Measurements from ENCODE around the gene TRIM63. TPM values are rescaled to one million over a fixed set of nuclear protein-coding genes. Genes with fewer than 3 reads are reported as not detected.

Gene TRIM63
- total RNA-seq, 1 experiment from 2014 or later: not detected

DNA sequence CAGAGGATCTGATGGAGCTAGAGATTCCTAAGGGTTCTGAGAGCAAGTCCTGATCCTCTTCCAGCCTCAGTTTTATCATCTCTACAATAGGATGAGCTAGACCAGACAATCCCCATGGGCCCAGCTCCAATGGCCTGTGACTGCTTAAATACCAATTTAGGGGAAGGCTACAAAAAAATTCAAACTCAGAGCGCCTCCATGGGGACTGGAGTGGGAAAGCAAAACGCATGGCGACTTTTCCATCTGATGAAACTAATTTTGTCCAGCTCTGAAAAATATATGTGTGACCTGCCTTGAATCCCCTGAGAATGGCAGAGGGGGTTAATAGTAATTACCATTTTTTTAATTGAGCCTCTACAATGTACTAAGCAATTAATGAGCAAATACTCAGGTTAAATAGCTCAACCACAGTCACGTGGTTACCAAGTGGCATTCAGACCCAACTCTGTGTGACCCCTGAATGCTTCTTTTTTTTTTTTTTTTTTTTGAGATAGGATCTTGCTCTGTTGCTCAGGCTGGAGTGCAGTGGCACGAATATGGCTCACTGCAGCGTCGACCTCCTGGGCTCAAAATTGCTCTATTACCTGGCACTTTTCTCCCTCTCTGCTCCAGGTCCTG, 37.5 kb downstream of the TRIM63 start:
- POLR2A ChIA-PET: interaction anchor here (0.6 kb wide), 1 partner anchor 386 kb away, joined by 3 read pairs; no protein-coding TSS in a partner anchor
- in situ Hi-C loops (cut with HindIII; ENCODE audit: low pct_unique_long_range_greater_than_20kb, low sequenced_read_pairs): no loop called here
- ATAC-seq (no peak), DNase-seq (ENCODE audit: low read depth, low spot score) (no peak)
- intact Hi-C loops (cut with micrococcal nuclease; ENCODE audit: unreplicated experiment): loop anchor here (10.0 kb wide), 1 partner anchor 65 kb away; no protein-coding TSS in a partner anchor
- Histone ChIP-seq H3K4me1 (ENCODE audit: control insufficient read depth, insufficient read depth, low read length) (peaks cover 7% of the 10 kb centered on the region), H3K36me3 (ENCODE audit: control insufficient read depth, insufficient read depth, low read length) (no peaks in the 10 kb centered on the region), H3K4me3 (ENCODE audit: low read depth in 2 of 2, low read length in 2 of 2) (no peak overlapping the region), H3K27ac (ENCODE audit: low read length) (no peak overlapping the region), H3K9me3 (ENCODE audit: control insufficient read depth, insufficient read depth, low read depth, low read length) (no peaks in the 10 kb centered on the region), H3K27me3 (ENCODE audit: control insufficient read depth, insufficient read depth, low read length) (no peaks in the 10 kb centered on the region)
- TF ChIP-seq, protein P1, sequence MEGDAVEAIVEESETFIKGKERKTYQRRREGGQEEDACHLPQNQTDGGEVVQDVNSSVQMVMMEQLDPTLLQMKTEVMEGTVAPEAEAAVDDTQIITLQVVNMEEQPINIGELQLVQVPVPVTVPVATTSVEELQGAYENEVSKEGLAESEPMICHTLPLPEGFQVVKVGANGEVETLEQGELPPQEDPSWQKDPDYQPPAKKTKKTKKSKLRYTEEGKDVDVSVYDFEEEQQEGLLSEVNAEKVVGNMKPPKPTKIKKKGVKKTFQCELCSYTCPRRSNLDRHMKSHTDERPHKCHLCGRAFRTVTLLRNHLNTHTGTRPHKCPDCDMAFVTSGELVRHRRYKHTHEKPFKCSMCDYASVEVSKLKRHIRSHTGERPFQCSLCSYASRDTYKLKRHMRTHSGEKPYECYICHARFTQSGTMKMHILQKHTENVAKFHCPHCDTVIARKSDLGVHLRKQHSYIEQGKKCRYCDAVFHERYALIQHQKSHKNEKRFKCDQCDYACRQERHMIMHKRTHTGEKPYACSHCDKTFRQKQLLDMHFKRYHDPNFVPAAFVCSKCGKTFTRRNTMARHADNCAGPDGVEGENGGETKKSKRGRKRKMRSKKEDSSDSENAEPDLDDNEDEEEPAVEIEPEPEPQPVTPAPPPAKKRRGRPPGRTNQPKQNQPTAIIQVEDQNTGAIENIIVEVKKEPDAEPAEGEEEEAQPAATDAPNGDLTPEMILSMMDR (IDR thresholded peaks at IDR 0.05): no peak
- no peak for TF ChIP-seq SIN3A (IDR thresholded peaks at IDR 0.05; ENCODE audit: borderline replicate concordance, insufficient read depth, low read depth, low read length)
- no peak for TF ChIP-seq POLR2AphosphoS5 (IDR thresholded peaks at IDR 0.05; ENCODE audit: low read depth, low read length)
- TF ChIP-seq, protein P2, sequence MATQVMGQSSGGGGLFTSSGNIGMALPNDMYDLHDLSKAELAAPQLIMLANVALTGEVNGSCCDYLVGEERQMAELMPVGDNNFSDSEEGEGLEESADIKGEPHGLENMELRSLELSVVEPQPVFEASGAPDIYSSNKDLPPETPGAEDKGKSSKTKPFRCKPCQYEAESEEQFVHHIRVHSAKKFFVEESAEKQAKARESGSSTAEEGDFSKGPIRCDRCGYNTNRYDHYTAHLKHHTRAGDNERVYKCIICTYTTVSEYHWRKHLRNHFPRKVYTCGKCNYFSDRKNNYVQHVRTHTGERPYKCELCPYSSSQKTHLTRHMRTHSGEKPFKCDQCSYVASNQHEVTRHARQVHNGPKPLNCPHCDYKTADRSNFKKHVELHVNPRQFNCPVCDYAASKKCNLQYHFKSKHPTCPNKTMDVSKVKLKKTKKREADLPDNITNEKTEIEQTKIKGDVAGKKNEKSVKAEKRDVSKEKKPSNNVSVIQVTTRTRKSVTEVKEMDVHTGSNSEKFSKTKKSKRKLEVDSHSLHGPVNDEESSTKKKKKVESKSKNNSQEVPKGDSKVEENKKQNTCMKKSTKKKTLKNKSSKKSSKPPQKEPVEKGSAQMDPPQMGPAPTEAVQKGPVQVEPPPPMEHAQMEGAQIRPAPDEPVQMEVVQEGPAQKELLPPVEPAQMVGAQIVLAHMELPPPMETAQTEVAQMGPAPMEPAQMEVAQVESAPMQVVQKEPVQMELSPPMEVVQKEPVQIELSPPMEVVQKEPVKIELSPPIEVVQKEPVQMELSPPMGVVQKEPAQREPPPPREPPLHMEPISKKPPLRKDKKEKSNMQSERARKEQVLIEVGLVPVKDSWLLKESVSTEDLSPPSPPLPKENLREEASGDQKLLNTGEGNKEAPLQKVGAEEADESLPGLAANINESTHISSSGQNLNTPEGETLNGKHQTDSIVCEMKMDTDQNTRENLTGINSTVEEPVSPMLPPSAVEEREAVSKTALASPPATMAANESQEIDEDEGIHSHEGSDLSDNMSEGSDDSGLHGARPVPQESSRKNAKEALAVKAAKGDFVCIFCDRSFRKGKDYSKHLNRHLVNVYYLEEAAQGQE (IDR thresholded peaks at IDR 0.05; ENCODE audit: insufficient read depth in 1 of 2, low read depth in 2 of 2, low read length in 1 of 2): no peak
- no peak for TF ChIP-seq TCF7L2 (IDR thresholded peaks at IDR 0.05; ENCODE audit: low read depth, low read length)
- CTCF ChIA-PET: interaction anchor here (0.6 to 0.7 kb wide), 2 partner anchors 116 to 155 kb away, joined by 5 read pairs; no protein-coding TSS in a partner anchor
- BruUV-seq (replicated peaks): no TSS peak

DNA sequence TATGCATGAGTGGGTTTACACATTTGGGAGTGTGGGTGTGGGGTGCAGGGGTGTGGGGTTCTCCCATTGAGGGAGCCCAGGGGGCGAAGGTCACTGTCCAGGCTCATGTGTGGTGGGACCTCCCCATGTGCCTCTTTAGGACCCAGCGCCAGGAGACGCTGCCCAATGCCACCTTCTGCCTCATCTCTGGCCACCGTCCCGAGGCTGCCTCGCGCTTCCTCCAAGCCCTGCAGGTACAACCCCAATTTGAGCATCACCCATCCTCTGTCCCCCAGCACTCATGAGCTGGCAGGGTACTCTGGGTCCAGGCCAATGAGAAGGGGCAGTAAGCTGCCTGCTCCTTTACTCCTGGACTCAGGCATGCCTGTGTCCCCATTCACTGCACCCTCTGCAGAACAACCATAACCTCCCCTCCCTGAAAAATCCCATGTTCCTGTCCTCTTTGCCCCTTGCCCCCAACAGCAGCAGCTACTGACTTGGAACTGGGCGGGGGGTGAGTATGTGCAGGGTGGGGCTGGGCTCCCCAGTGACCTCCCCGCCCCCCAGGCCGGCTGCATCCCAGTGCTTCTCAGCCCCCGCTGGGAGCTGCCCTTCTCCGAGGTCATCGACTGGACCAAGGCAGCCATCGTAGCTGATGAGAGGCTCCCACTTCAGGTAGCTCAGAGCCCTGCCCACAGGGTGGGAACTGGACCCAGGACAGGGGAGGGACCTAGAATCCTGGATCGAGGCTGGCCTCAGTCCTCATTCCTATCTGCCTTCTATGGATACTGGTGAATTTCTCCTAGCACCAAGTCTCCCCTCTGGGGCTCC, 38.2 kb downstream of the TRIM63 start:
- in situ Hi-C loops (cut with HindIII; ENCODE audit: low pct_unique_long_range_greater_than_20kb, low sequenced_read_pairs): no loop called here
- peaks cover 5% of the 10 kb centered on the region; the same call in 1 of the 2 replicates for H3K4me1 ChIP-seq (ENCODE audit: control insufficient read depth, insufficient read depth, low read length)
- CTCF ChIA-PET: interaction anchor here (0.6 to 0.7 kb wide), 2 partner anchors 117 to 154 kb away, joined by 5 read pairs; no protein-coding TSS in a partner anchor

More for the DNA sequence above, 38.2 kb downstream of the TRIM63 start:
- Histone ChIP-seq H3K27ac (ENCODE audit: low read length) (no peak overlapping the region), H3K4me3 (ENCODE audit: low read depth in 2 of 2, low read length in 2 of 2) (no peak overlapping the region), H3K9me3 (ENCODE audit: control insufficient read depth, insufficient read depth, low read depth, low read length) (no peaks in the 10 kb centered on the region), H3K36me3 (ENCODE audit: control insufficient read depth, insufficient read depth, low read length) (no peaks in the 10 kb centered on the region), H3K27me3 (ENCODE audit: control insufficient read depth, insufficient read depth, low read length) (no peaks in the 10 kb centered on the region)
- no peak for DNase-seq (ENCODE audit: low read depth, low spot score)
- BruUV-seq (replicated peaks): no TSS peak
- TF ChIP-seq SIN3A (IDR thresholded peaks at IDR 0.05; ENCODE audit: borderline replicate concordance, insufficient read depth, low read depth, low read length): no peak
- TF ChIP-seq, protein P1 (IDR thresholded peaks at IDR 0.05): no peak
- no peak for TF ChIP-seq POLR2AphosphoS5 (IDR thresholded peaks at IDR 0.05; ENCODE audit: low read depth, low read length)
- TF ChIP-seq TCF7L2 (IDR thresholded peaks at IDR 0.05; ENCODE audit: low read depth, low read length): no peak
- TF ChIP-seq, protein P2 (IDR thresholded peaks at IDR 0.05; ENCODE audit: insufficient read depth in 1 of 2, low read depth in 2 of 2, low read length in 1 of 2): no peak
- peak; percentile 24; the same call in 1 of the 2 replicates for ATAC-seq
- POLR2A ChIA-PET: interaction anchor here (0.6 kb wide), 1 partner anchor 386 kb away, joined by 3 read pairs; no protein-coding TSS in a partner anchor
- intact Hi-C loops (cut with micrococcal nuclease; ENCODE audit: unreplicated experiment): no loop called here

Measured in Panc1 (cell line).